HepG2 (cell line): Measurements from ENCODE around the gene RAB40C. TPM values are rescaled to one million over a fixed set of nuclear protein-coding genes. Genes with fewer than 3 reads are reported as not detected.

Source experiments
- ATF4 ChIP-seq, 2 experiments: fragments of 450-650 bp in 1 of 2; sonication (generic) in 1 of 2; formaldehyde crosslinking; IDR thresholded peaks; 2 replicates each; pipeline versions ENCODE4 v1.5.0 to v1.8.0; 2020 to 2022; ENCODE audit warnings: mild to moderate bottlenecking in 1 of 2, missing genetic modification reagents in 1 of 2
- CHD4 ChIP-seq: fragments of 200-600 bp; sonication (generic); IDR thresholded peaks from 2 replicates; pipeline ENCODE4 v1.7.0; 2017; ENCODE audit warnings: mild to moderate bottlenecking, low read length, borderline replicate concordance
- FIP1L1 ChIP-seq: fragments of 200-400 bp; formaldehyde crosslinking; IDR thresholded peaks from 2 replicates; pipeline ENCODE4 v1.6.1; 2018; ENCODE audit warnings: low read depth, mild to moderate bottlenecking, low read length, moderate library complexity, borderline replicate concordance; ENCODE audit not compliant: insufficient read depth
- KMT2B ChIP-seq: IDR thresholded peaks from 2 replicates; pipeline ENCODE4 v1.6.1; 2016; ENCODE audit warnings: missing genetic modification reagents, missing compliant biosample characterization
- MYC ChIP-seq: sonication (generic); formaldehyde crosslinking; IDR thresholded peaks from 2 replicates; pipeline ENCODE4 v1.9.0; 2021; ENCODE audit warnings: missing genetic modification reagents, borderline replicate concordance
- RFX5 ChIP-seq: IDR thresholded peaks from 2 replicates; pipeline ENCODE4 v1.6.1; 2011; ENCODE audit warnings: low read depth, low read length, improper control_type of control experiment
- TAF1 ChIP-seq: sonication (generic); formaldehyde crosslinking; IDR thresholded peaks from 2 replicates; pipeline ENCODE4 v1.4.0; 2020; ENCODE audit warnings: missing genetic modification reagents
- TCF7L2 ChIP-seq: IDR thresholded peaks from 2 replicates; pipeline ENCODE4 v1.6.1; 2011; ENCODE audit warnings: mild to moderate bottlenecking, low read depth, low read length, moderate library complexity
- UBTF ChIP-seq: sonication (generic); formaldehyde crosslinking; IDR thresholded peaks from 2 replicates; pipeline ENCODE4 v1.4.0; 2020; ENCODE audit warnings: mild to moderate bottlenecking, missing genetic modification reagents
- ZBTB14 ChIP-seq: sonication (generic); formaldehyde crosslinking; IDR thresholded peaks from 2 replicates; pipeline ENCODE4 v1.4.0; 2020; ENCODE audit warnings: missing genetic modification reagents
- ZEB1 ChIP-seq: IDR thresholded peaks from 2 replicates; pipeline ENCODE4 v1.6.1; 2012; ENCODE audit warnings: mild to moderate bottlenecking, low read depth, inconsistent platforms; ENCODE audit not compliant: insufficient replicate concordance
- ZNF512B ChIP-seq: sonication (generic); formaldehyde crosslinking; IDR thresholded peaks from 2 replicates; pipeline ENCODE4 v1.5.1; 2020; ENCODE audit warnings: missing genetic modification reagents, mild to moderate bottlenecking, borderline replicate concordance
- ZNF609 ChIP-seq: sonication (generic); formaldehyde crosslinking; IDR thresholded peaks from 2 replicates; pipeline ENCODE4 v1.4.0; 2020; ENCODE audit warnings: mild to moderate bottlenecking, missing genetic modification reagents, borderline replicate concordance
- ZUFSP ChIP-seq: sonication (generic); formaldehyde crosslinking; IDR thresholded peaks from 2 replicates; pipeline ENCODE4 v1.9.0; 2021; ENCODE audit warnings: missing genetic modification reagents, mild to moderate bottlenecking, borderline replicate concordance
- polyA plus RNA-seq, 8 experiments: library from polyadenylated mRNA; depleted of rRNA in 3 of 8; stranded (reverse) in 7 of 8; unstranded in 1 of 8; fragments of >200 nt; fragmentation: Illumina TruSeq in 4 of 8; extraction: Trizol in 4 of 8; gene quantifications; 2 replicates each; pipeline versions ENCODE4 v1.2.1 to v1.2.3, GENCODE V29; 2011 to 2016; ENCODE audit warnings: low read depth in 4 of 8, missing spikeins in 1 of 8, mixed read lengths in 1 of 8; ENCODE audit not compliant: insufficient read depth in 1 of 8
- total RNA-seq, 5 experiments: library from RNA; depleted of rRNA; stranded (reverse); fragments of >200 nt; fragmentation: Illumina TruSeq; extraction: Trizol; gene quantifications; 2 replicates each; pipeline ENCODE4 v1.2.3, GENCODE V29; 2016; ENCODE audit warnings: low read depth in 1 of 5

The RAB40C gene
- total and polyA plus RNA-seq, 2 of the 13 experiments (the other 11 are each of a cell fraction or from before 2014, with no cell fraction given) = 7.7 to 11.5 TPM

GRCh38 chr16:630249-630814 is 40.5 kb downstream of the RAB40C start (continued):
- TF ChIP-seq ZNF512B (no peak), KMT2B (CRISPR knock-in tag) (no peak), ATF4 (CRISPR knock-in tag; IDR thresholded peaks at IDR 0.05) (no peak), UBTF (CRISPR knock-in tag) (peak; percentile 68), ZUFSP (CRISPR knock-in tag) (no peak), ZBTB14 (CRISPR knock-in tag) (no peak), TCF7L2 (no peak), ZEB1 (no peak), ZNF609 (CRISPR knock-in tag) (peak; percentile 51; the same call in 1 of the 2 replicates), FIP1L1 (no peak), RFX5 (no peak), TAF1 (CRISPR knock-in tag) (no peak; the same call in 1 of the 2 replicates), MYC (CRISPR knock-in tag) (peak; percentile 68; the same call in 1 of the 2 replicates), CHD4 (0 out of 2 replicates have a peak, but pooled peaks have one; percentile 19)
